DND-41 (cell line): ENCODE results near the gene ADGB.

Source experiments
- ATAC-seq: fragments of 200-7000 bp; cut with Tn5 transposase; 3 replicates; pipeline ENCODE4 v1.9.1; 2021; ENCODE audit warnings: low read depth; ENCODE audit not compliant: insufficient read depth
- DNase-seq: peaks from one replicate; pipeline ENCODE4 v3.0.0-alpha.2; 2020
- H2AFZ ChIP-seq: 2 replicates; pipeline ENCODE4 v1.6.0; 2012; ENCODE audit warnings: low read depth, low read length
- H3K27ac ChIP-seq: 2 replicates; pipeline ENCODE4 v1.5.1; 2012; ENCODE audit warnings: low read length, inconsistent platforms
- H3K27me3 ChIP-seq: fragments of 200-600 bp; sonication (generic); 2 replicates; pipeline ENCODE4 v1.6.0; 2012; ENCODE audit warnings: low read length, mild to moderate bottlenecking, inconsistent platforms; ENCODE audit not compliant: insufficient read depth, poor library complexity
- H3K36me3 ChIP-seq: 2 replicates; pipeline ENCODE4 v1.5.1; 2012; ENCODE audit warnings: low read length, inconsistent platforms; ENCODE audit not compliant: insufficient read depth
- H3K4me1 ChIP-seq: 2 replicates; pipeline ENCODE4 v1.5.1; 2012; ENCODE audit warnings: mild to moderate bottlenecking, low read length; ENCODE audit not compliant: insufficient read depth
- H3K4me2 ChIP-seq: 2 replicates; pipeline ENCODE4 v1.6.0; 2012; ENCODE audit warnings: mild to moderate bottlenecking, moderate library complexity, low read length, inconsistent platforms; ENCODE audit not compliant: insufficient read depth
- H3K4me3 ChIP-seq, 2 experiments: fragments of 200-600 bp in 1 of 2; shearing (Covaris generic) in 1 of 2; 2 replicates each; pipeline ENCODE4 v1.5.1; 2012 to 2016; ENCODE audit warnings: inconsistent platforms in 2 of 2, low read length in 2 of 2, mild to moderate bottlenecking in 2 of 2, low read depth in 1 of 2, moderate library complexity in 1 of 2
- H3K79me2 ChIP-seq: 2 replicates; pipeline ENCODE4 v1.6.0; 2012; ENCODE audit warnings: low read length, inconsistent platforms; ENCODE audit not compliant: insufficient read depth
- H3K9ac ChIP-seq: 2 replicates; pipeline ENCODE4 v1.6.0; 2012; ENCODE audit warnings: low read depth, mild to moderate bottlenecking, inconsistent platforms, low read length, moderate library complexity
- H3K9me3 ChIP-seq: 2 replicates; pipeline ENCODE4 v1.5.1; 2012; ENCODE audit warnings: low read length, moderate library complexity, mild to moderate bottlenecking, inconsistent platforms; ENCODE audit not compliant: insufficient read depth, severe bottlenecking
- H4K20me1 ChIP-seq: 2 replicates; pipeline ENCODE4 v1.6.0; 2012; ENCODE audit warnings: low read length; ENCODE audit not compliant: insufficient read depth
- CTCF ChIP-seq: IDR thresholded peaks from 2 replicates; pipeline ENCODE4 v1.5.1; 2012; ENCODE audit warnings: borderline replicate concordance, low read length, moderate library complexity, mild to moderate bottlenecking; ENCODE audit not compliant: poor library complexity, severe bottlenecking; ENCODE audit errors: extremely low read depth
- EZH2 ChIP-seq: IDR thresholded peaks from 3 replicates; pipeline ENCODE4 v1.6.1; 2012; ENCODE audit warnings: borderline replicate concordance, low read depth, mild to moderate bottlenecking, moderate library complexity, low read length, inconsistent platforms; ENCODE audit not compliant: severe bottlenecking

ADGB gene

GRCh38 chr6:146679386-146679785 lies 80.6 kb downstream of the ADGB start:
- no peak for ATAC-seq

GRCh38 chr6:146682919-146683318 lies 84.1 kb downstream of the ADGB start:
- H3K36me3 ChIP-seq = no peaks in the 10 kb centered on the region
- no peaks in the 10 kb centered on the region for H3K79me2 ChIP-seq
- H3K9me3 ChIP-seq = no peaks in the 10 kb centered on the region
- TF ChIP-seq CTCF = no peak
- no peak for TF ChIP-seq EZH2
- no peak overlapping the region for H3K4me2 ChIP-seq
- H4K20me1 ChIP-seq = no peaks in the 10 kb centered on the region
- H3K4me3 ChIP-seq = no peak overlapping the region
- H3K27ac ChIP-seq = no peak overlapping the region
- H2AFZ ChIP-seq = no peak overlapping the region
- no peak overlapping the region for H3K9ac ChIP-seq
- ATAC-seq = no peak
- no peaks in the 10 kb centered on the region for H3K27me3 ChIP-seq
- no peaks in the 10 kb centered on the region for H3K4me1 ChIP-seq
- DNase-seq = no peak

More at GRCh38 chr6:146679386-146679785, 80.6 kb downstream of the ADGB start:
- Histone ChIP-seq H4K20me1 (no peaks in the 10 kb centered on the region), H3K79me2 (no peaks in the 10 kb centered on the region), H3K36me3 (no peaks in the 10 kb centered on the region), H3K9me3 (no peaks in the 10 kb centered on the region), H3K4me1 (no peaks in the 10 kb centered on the region), H3K4me3 (no peak overlapping the region), H3K27me3 (no peaks in the 10 kb centered on the region), H3K4me2 (no peak overlapping the region), H3K27ac (no peak overlapping the region), H2AFZ (no peak overlapping the region), H3K9ac (no peak overlapping the region)
- TF ChIP-seq EZH2 (no peak), CTCF (no peak)
- no peak for DNase-seq

GRCh38 chr6:146689806-146690205 lies 91.0 kb downstream of the ADGB start:
- no peaks in the 10 kb centered on the region for H3K4me1 ChIP-seq
- H3K27me3 ChIP-seq = peaks cover 4% of the 10 kb centered on the region
- no peaks in the 10 kb centered on the region for H4K20me1 ChIP-seq
- no peaks in the 10 kb centered on the region for H3K36me3 ChIP-seq
- no peaks in the 10 kb centered on the region for H3K79me2 ChIP-seq
- no peak overlapping the region for H3K27ac ChIP-seq
- ATAC-seq = no peak
- no peaks in the 10 kb centered on the region for H3K9me3 ChIP-seq
- H3K4me2 ChIP-seq = no peak overlapping the region
- DNase-seq = no peak
- H2AFZ ChIP-seq = no peak overlapping the region
- TF ChIP-seq CTCF = no peak
- TF ChIP-seq EZH2 = no peak
- H3K4me3 ChIP-seq = no peak overlapping the region
- H3K9ac ChIP-seq = no peak overlapping the region

GRCh38 chr6:146693342-146693741 lies 94.6 kb downstream of the ADGB start:
- H3K36me3 ChIP-seq = no peaks in the 10 kb centered on the region
- ATAC-seq = no peak
- no peaks in the 10 kb centered on the region for H3K9me3 ChIP-seq

More at GRCh38 chr6:146693342-146693741, 94.6 kb downstream of the ADGB start:
- Histone ChIP-seq H2AFZ (no peak overlapping the region), H3K4me1 (no peaks in the 10 kb centered on the region), H3K4me2 (no peak overlapping the region), H3K9ac (no peak overlapping the region), H3K4me3 (no peak overlapping the region), H3K27me3 (peaks cover 4% of the 10 kb centered on the region), H3K27ac (no peak overlapping the region), H4K20me1 (no peaks in the 10 kb centered on the region), H3K79me2 (no peaks in the 10 kb centered on the region)
- no peak for TF ChIP-seq EZH2
- TF ChIP-seq CTCF = no peak
- DNase-seq = no peak
